Adrenal gland (tissue), 12 donors: ENCODE measurements around the gene KDM2B. TPM values are rescaled to one million over a fixed set of nuclear protein-coding genes. Genes with fewer than 3 reads are reported as not detected.
A peak's percentile ranks its signal among the peaks of the same experiment; 100 is the strongest.

Source experiments
- DNase-seq, 7 donors: peaks; one replicate each; pipeline ENCODE4 v3.0.0-alpha.2; 2019 to 2020
- H3K27ac ChIP-seq, 5 donors: fragments of 200-600 bp; sonication (generic) in 4 of 5; 1 replicate in 3 of 5; 2 replicates in 2 of 5; pipeline versions ENCODE4 v1.5.1 to v1.8.0; 2016 to 2020; ENCODE audit warnings: mild to moderate bottlenecking in 1 of 5
- H3K27me3 ChIP-seq: fragments of 200-600 bp; 2 replicates; pipeline ENCODE4 v1.8.0; 2021
- H3K36me3 ChIP-seq, 2 donors: fragments of 200-600 bp; replicated peaks in 1 of 2; 1 replicate in 1 of 2; 2 replicates in 1 of 2; pipeline versions ENCODE4 v1.5.1 to v1.8.0; 2018 to 2022
- H3K4me1 ChIP-seq, 2 donors: fragments of 200-600 bp; replicated peaks in 1 of 2; 1 replicate in 1 of 2; 2 replicates in 1 of 2; pipeline versions ENCODE4 v1.5.1 to v1.8.0; 2018 to 2021
- H3K4me3 ChIP-seq, 4 donors: fragments of 200-600 bp; sonication (generic) in 3 of 4; one replicate each; pipeline ENCODE4 v1.5.1; 2016 to 2018
- H3K9me3 ChIP-seq, 3 donors: fragments of 200-600 bp; sonication (generic) in 1 of 3; replicated peaks in 1 of 3; 1 replicate in 2 of 3; 2 replicates in 1 of 3; pipeline versions ENCODE4 v1.5.1 to v1.8.0; 2016 to 2021
- CTCF ChIP-seq, 6 experiments: fragments of 450-650 bp in 4 of 6; fragments of 200-600 bp in 2 of 6; sonication (generic) in 1 of 6; IDR thresholded peaks; 1 replicate in 5 of 6; 2 replicates in 1 of 6; pipeline versions ENCODE4 v1.5.1 to v1.8.0; 2016 to 2021; ENCODE audit warnings: antibody characterized with exemption in 6 of 6, mild to moderate bottlenecking in 2 of 6, moderate library complexity in 1 of 6
- POLR2A ChIP-seq, 2 donors: fragments of 450-650 bp; IDR thresholded peaks; one replicate each; pipeline ENCODE4 v1.6.1; 2017; ENCODE audit warnings: antibody characterized with exemption in 2 of 2, mild to moderate bottlenecking in 2 of 2, moderate library complexity in 1 of 2
- WGBS, 4 donors: extraction: QIAGEN DNeasy Blood & Tissue Kit in 2 of 4; methylation state at CpG; one replicate each; pipeline versions ENCODE4 v1.1.5 to v1.1.7; 2013 to 2017; 5-methylcytosine and 5-hydroxymethylcytosine counted together
- intact Hi-C, 2 donors: fragments of 100-400 bp; cut with DNase I; formaldehyde crosslinking; loops; one replicate each; pipeline versions ENCODE4 v1.14.1 to v1.15.0; 2022 to 2023
- polyA plus RNA-seq, 3 donors: library from polyadenylated mRNA; stranded (reverse); fragments of 200-250 nt in 2 of 3; fragments of 350-450 nt in 1 of 3; fragmentation: Illumina TruSeq in 1 of 3; extraction: RNeasy Lipid Tissue Mini Kit (QIAGEN cat#74804) in 1 of 3; gene quantifications; one replicate each; pipeline ENCODE4 v1.2.3, GENCODE V29; 2013 to 2014
- total RNA-seq, 9 donors: library from RNA; depleted of rRNA in 4 of 9; stranded (reverse); fragments of >200 nt in 4 of 9; fragments of 120-200 nt in 1 of 9; fragmentation: NEBNext Ultra II Directional in 1 of 9; extraction: Animal tissue kit (Norgen Biotek cat#: 25700) in 1 of 9; gene quantifications; one replicate each; pipeline versions ENCODE4 v1.1.0 to v1.2.4, GENCODE V29; 2013 to 2023
- donor health status: healthy with polysubstance abuse.
- donor health status: Bipolar disorder and iron deficiency.
- donor health status: DM: yes; HTN: yes; CAD: no.
- donor health status: DM: no; HTN: no; CAD: no.
- donor health status: DM: no; HTN: no; CAD: no.
- donor health status: DM: yes; HTN: yes; CAD: no.

The KDM2B gene
- total and polyA plus RNA-seq, 12 donors = 5.0 to 40.6 (median 17.2) TPM

GRCh38 chr12:121470751-121471150 is 110.1 kb downstream of the KDM2B start:
- TF ChIP-seq POLR2A (IDR thresholded peaks at IDR 0.05) (no peak), CTCF (IDR thresholded peaks at IDR 0.05) (no peak)
- Histone ChIP-seq H3K4me1 (peaks cover 6 to 13% of the 10 kb centered on the region in 2 donors), H3K27ac (no peak overlapping the region), H3K27me3 (no peaks in the 10 kb centered on the region), H3K9me3 (no peaks in the 10 kb centered on the region), H3K4me3 (no peak overlapping the region), H3K36me3 (no peaks in the 10 kb centered on the region)
- no peak for DNase-seq
- WGBS, 4 donors = 72 to 88% (median 85%) methylated on average over 2 of the region's 2 CpGs
- intact Hi-C loops = no loop called here

- TF ChIP-seq CTCF (IDR thresholded peaks at IDR 0.05) (no peak), POLR2A (IDR thresholded peaks at IDR 0.05) (no peak)
- H3K27ac ChIP-seq = no peak overlapping the region
- H3K27me3 ChIP-seq = no peaks in the 10 kb centered on the region
- no peak for DNase-seq
- 57 to 69% (median 59%) methylated on average over 4 of the region's 4 CpGs for WGBS, 4 donors
- peaks cover 6 to 19% of the 10 kb centered on the region in 2 donors for H3K4me1 ChIP-seq
- intact Hi-C loops = no loop called here
- no peaks in the 10 kb centered on the region for H3K36me3 ChIP-seq
- H3K4me3 ChIP-seq = no peak overlapping the region
- no peaks in the 10 kb centered on the region for H3K9me3 ChIP-seq
Measured at GRCh38 chr12:121468499-121468801, 112.4 kb downstream of the KDM2B start.

- Histone ChIP-seq H3K4me1 (peaks cover 6 to 19% of the 10 kb centered on the region in 2 donors), H3K36me3 (no peaks in the 10 kb centered on the region), H3K4me3 (peak overlapping the region in 1 of 4 donors; percentile 80), H3K27me3 (no peaks in the 10 kb centered on the region), H3K27ac (peak overlapping the region in 1 of 5 donors; percentile 91), H3K9me3 (no peaks in the 10 kb centered on the region)
- WGBS, 4 donors = 7 to 40% (median 14%) methylated on average over 7 to 48 of the region's 48 CpGs
- peak; percentile 42 to 67 (median 56) for DNase-seq
- intact Hi-C loops = no loop called here
- TF ChIP-seq POLR2A (IDR thresholded peaks at IDR 0.05) = no peak
- no peak for TF ChIP-seq CTCF (IDR thresholded peaks at IDR 0.05)
Measured at GRCh38 chr12:121467638-121468498, 113.0 kb downstream of the KDM2B start.

GRCh38 chr12:121466794-121467637 is 113.8 kb downstream of the KDM2B start:
- TF ChIP-seq CTCF (IDR thresholded peaks at IDR 0.05) (no peak), POLR2A (IDR thresholded peaks at IDR 0.05) (peak; percentile 29 to 46)
- Histone ChIP-seq H3K4me3 (peak overlapping the region in 1 of 4 donors; percentile 80), H3K9me3 (no peaks in the 10 kb centered on the region), H3K27ac (peak overlapping the region in 3 of 5 donors; percentile 70 to 91 (median 76)), H3K4me1 (peaks cover 6 to 19% of the 10 kb centered on the region in 2 donors), H3K36me3 (no peaks in the 10 kb centered on the region), H3K27me3 (no peaks in the 10 kb centered on the region)
- WGBS, 4 donors = 0% methylated on average over 106 to 135 of the region's 139 CpGs; no CpG with 5 or more reads in 2 of the 4 donors
- DNase-seq = peak; percentile 86 to 94 (median 92)
- intact Hi-C loops = no loop called here
